C4-2B (cell line): ENCODE measurements around the gene CCDC148.

ENCODE experiments used
- ZFX ChIP-seq: fragments of 450-650 bp; IDR thresholded peaks from 2 replicates; pipeline ENCODE4 v1.6.1; 2017
- TF ChIP-seq, protein P1 (sequence below): fragments of 450-650 bp; conservative IDR thresholded peaks from 2 replicates; pipeline ENCODE4 v1.5.1; 2017; ENCODE audit warnings: mild to moderate bottlenecking

DNA sequence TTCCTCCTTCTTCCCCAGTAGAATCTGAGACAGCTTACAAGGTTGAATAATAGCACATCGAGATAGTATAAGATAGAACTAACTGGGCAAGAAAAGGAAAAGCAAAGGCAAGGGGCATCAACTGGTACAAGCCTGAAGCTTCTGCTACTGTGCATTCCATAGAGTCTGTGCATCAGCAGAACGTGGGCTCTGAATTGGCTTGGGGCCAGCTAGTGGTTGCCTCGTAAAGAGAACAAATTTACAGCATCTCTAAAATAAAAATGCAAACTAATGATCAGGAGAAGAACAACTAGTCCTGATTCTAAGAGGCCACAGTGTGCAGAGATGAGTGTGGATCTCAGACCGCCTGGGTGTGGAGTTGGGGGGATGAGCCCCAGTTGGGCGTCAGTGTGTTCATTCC, 318.3 kb downstream of the CCDC148 start:
- TF ChIP-seq, protein P1, sequence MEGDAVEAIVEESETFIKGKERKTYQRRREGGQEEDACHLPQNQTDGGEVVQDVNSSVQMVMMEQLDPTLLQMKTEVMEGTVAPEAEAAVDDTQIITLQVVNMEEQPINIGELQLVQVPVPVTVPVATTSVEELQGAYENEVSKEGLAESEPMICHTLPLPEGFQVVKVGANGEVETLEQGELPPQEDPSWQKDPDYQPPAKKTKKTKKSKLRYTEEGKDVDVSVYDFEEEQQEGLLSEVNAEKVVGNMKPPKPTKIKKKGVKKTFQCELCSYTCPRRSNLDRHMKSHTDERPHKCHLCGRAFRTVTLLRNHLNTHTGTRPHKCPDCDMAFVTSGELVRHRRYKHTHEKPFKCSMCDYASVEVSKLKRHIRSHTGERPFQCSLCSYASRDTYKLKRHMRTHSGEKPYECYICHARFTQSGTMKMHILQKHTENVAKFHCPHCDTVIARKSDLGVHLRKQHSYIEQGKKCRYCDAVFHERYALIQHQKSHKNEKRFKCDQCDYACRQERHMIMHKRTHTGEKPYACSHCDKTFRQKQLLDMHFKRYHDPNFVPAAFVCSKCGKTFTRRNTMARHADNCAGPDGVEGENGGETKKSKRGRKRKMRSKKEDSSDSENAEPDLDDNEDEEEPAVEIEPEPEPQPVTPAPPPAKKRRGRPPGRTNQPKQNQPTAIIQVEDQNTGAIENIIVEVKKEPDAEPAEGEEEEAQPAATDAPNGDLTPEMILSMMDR: no peak
- no peak for TF ChIP-seq ZFX
